ENCODE results near the gene MAS1L. TPM values are rescaled to one million over a fixed set of nuclear protein-coding genes. Genes with fewer than 3 reads are reported as not detected.

Gene MAS1L
- polyA plus RNA-seq, 2 of the 4 experiments (the other 2 are of a cell fraction): not detected

DNA sequence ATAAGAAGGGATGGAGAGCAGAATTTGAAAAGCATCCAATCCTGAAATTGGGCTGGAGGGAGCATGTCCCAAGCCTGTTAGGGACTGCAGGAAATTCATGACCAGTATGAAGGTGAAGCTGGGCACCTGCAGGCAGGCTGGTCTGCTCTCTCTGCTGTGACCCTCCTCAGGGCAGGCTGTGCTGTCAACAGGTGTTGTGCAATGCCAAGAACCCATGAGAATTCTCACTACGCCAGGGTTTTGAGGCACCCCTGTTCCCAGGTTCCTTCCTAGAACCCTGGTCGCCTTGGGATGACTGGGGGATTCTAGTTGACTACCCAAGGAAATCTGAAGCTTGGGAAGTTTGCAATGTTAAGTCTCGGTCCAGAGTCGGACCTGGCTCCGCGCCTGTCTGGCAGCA, 13.3 kb upstream of the MAS1L start:
- Histone ChIP-seq H3K4me1 (no peaks in the 10 kb centered on the region), H3K27ac (no peak overlapping the region), H3K4me2 (no peak overlapping the region), H3K9me3 (no peaks in the 10 kb centered on the region), H3K4me3 (no peak overlapping the region)
- WGBS (ENCODE audit: missing lambda C conversion rate): 47% methylated on average over 2 of the region's 6 CpGs
- TF ChIP-seq CHD4 (IDR thresholded peaks at IDR 0.05; ENCODE audit: borderline replicate concordance) (no peak), POLR2AphosphoS2 (conservative IDR thresholded peaks at IDR 0.05; ENCODE audit: low read length) (no peak), RCOR1 (IDR thresholded peaks at IDR 0.05; ENCODE audit: low read depth, low read length) (no peak), MAX (IDR thresholded peaks at IDR 0.05) (no peak)
- TF ChIP-seq, protein P1, sequence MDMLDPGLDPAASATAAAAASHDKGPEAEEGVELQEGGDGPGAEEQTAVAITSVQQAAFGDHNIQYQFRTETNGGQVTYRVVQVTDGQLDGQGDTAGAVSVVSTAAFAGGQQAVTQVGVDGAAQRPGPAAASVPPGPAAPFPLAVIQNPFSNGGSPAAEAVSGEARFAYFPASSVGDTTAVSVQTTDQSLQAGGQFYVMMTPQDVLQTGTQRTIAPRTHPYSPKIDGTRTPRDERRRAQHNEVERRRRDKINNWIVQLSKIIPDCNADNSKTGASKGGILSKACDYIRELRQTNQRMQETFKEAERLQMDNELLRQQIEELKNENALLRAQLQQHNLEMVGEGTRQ (IDR thresholded peaks at IDR 0.05): no peak
- no peak for DNase-seq (ENCODE audit: low read depth in 1 of 2, low spot score in 1 of 2)
- no peak for FAIRE-seq
- ATAC-seq: no peak
- CTCF ChIA-PET: no interaction called here
- POLR2A ChIA-PET: no interaction called here

GRCh38 chr6:29500594-29500993, 12.8 kb upstream of the MAS1L start:
- H3K4me1 ChIP-seq: no peaks in the 10 kb centered on the region
- H3K4me3 ChIP-seq: no peak overlapping the region
- ChIA-PET CTCF (no interaction called here), POLR2A (no interaction called here)
- FAIRE-seq (no peak), DNase-seq (ENCODE audit: low read depth in 1 of 2, low spot score in 1 of 2) (no peak), ATAC-seq (no peak)
- H3K27ac ChIP-seq: no peak overlapping the region
- WGBS (ENCODE audit: missing lambda C conversion rate): 39% methylated on average over 8 of the region's 8 CpGs
- H3K9me3 ChIP-seq: no peaks in the 10 kb centered on the region
- TF ChIP-seq JUNB (IDR thresholded peaks at IDR 0.05): no peak
- no peak for TF ChIP-seq TFCP2L1 (CRISPR knock-in tag; IDR thresholded peaks at IDR 0.05)
- TF ChIP-seq FOSL2 (IDR thresholded peaks at IDR 0.05): no peak
- no peak for TF ChIP-seq FOSL2 (CRISPR knock-in tag; IDR thresholded peaks at IDR 0.05)
- TF ChIP-seq, protein P1 (IDR thresholded peaks at IDR 0.05): no peak
- TF ChIP-seq ATOH8 (CRISPR knock-in tag; IDR thresholded peaks at IDR 0.05; ENCODE audit: low read depth): no peak
- no peak for TF ChIP-seq KDM5A (IDR thresholded peaks at IDR 0.05)
- no peak for TF ChIP-seq MAZ (IDR thresholded peaks at IDR 0.05; ENCODE audit: borderline replicate concordance, low read depth, low read length)
- no peak for TF ChIP-seq RNF2 (IDR thresholded peaks at IDR 0.05; ENCODE audit: borderline replicate concordance, low read depth)
- TF ChIP-seq JUN (IDR thresholded peaks at IDR 0.05): no peak
- TF ChIP-seq RCOR1 (IDR thresholded peaks at IDR 0.05; ENCODE audit: low read depth, low read length): no peak
- no peak for TF ChIP-seq KDM1A (IDR thresholded peaks at IDR 0.05; ENCODE audit: low read depth)
- no peak for TF ChIP-seq TP53 (CRISPR knock-in tag; IDR thresholded peaks at IDR 0.05)
- TF ChIP-seq NFE2L2 (conservative IDR thresholded peaks at IDR 0.05; ENCODE audit: low read length): no peak
- no peak for TF ChIP-seq ESRRA (IDR thresholded peaks at IDR 0.05; ENCODE audit: borderline replicate concordance, low read length)
- no peak for TF ChIP-seq PHF8 (IDR thresholded peaks at IDR 0.05; ENCODE audit: borderline replicate concordance, low read depth)
- TF ChIP-seq MAFK (IDR thresholded peaks at IDR 0.05; ENCODE audit: partially characterized antibody): no peak
- no peak overlapping the region for H3K4me2 ChIP-seq

GRCh38 chr6:29499704-29500103, 11.9 kb upstream of the MAS1L start:
- Histone ChIP-seq H3K4me1 (no peaks in the 10 kb centered on the region), H3K4me3 (no peak overlapping the region), H3K27ac (no peak overlapping the region), H3K4me2 (no peak overlapping the region), H3K9me3 (no peaks in the 10 kb centered on the region)
- CTCF ChIA-PET: no interaction called here
- POLR2A ChIA-PET: no interaction called here
- ATAC-seq: no peak
- no peak for TF ChIP-seq RCOR1 (IDR thresholded peaks at IDR 0.05; ENCODE audit: low read depth, low read length)
- TF ChIP-seq CEBPB (IDR thresholded peaks at IDR 0.05): no peak
- no peak for TF ChIP-seq HOXB5 (CRISPR knock-in tag; IDR thresholded peaks at IDR 0.05)
- no peak for TF ChIP-seq CBX2 (IDR thresholded peaks at IDR 0.05; ENCODE audit: borderline replicate concordance, low read depth)
- no peak for TF ChIP-seq GATA3 (IDR thresholded peaks at IDR 0.05; ENCODE audit: borderline replicate concordance)
- no peak for TF ChIP-seq NR3C1 (IDR thresholded peaks at IDR 0.05)
- TF ChIP-seq MAX (IDR thresholded peaks at IDR 0.05): no peak
- TF ChIP-seq KDM1A (IDR thresholded peaks at IDR 0.05; ENCODE audit: low read depth): no peak
- no peak for TF ChIP-seq ZFP36 (IDR thresholded peaks at IDR 0.05; ENCODE audit: borderline replicate concordance, partially characterized antibody)
- TF ChIP-seq ZC3H11A (IDR thresholded peaks at IDR 0.05): no peak
- no peak for TF ChIP-seq TFCP2L1 (CRISPR knock-in tag; IDR thresholded peaks at IDR 0.05)
- no peak for DNase-seq (ENCODE audit: low read depth in 1 of 2, low spot score in 1 of 2)
- no peak for FAIRE-seq
- WGBS (ENCODE audit: missing lambda C conversion rate): 39% methylated on average over 5 of the region's 5 CpGs

Data from A549 (cell line).